Measurements from ENCODE around the gene IFITM1. TPM values are rescaled to one million over a fixed set of nuclear protein-coding genes. Genes with fewer than 3 reads are reported as not detected.
"Not testable (repeated sequence)": the region's sequence is repeated elsewhere in the genome, so short reads cannot be mapped to it uniquely, and the experiment has no call there.

The IFITM1 gene
- 1,000 to 10,000 TPM; 2,792 to 4,533 (median 3,562) TPM for polyA plus RNA-seq

GRCh38 chr11:313787-314553, at the start of gene IFITM1:
TSS of gene IFITM1 (plus strand) at chr11:314040. CDS start at chr11:314171, 131 bp downstream.
- peaks cover 4 to 34% (median 28%) of the 10 kb centered on the region in 3 donors for H3K36me3 Mint-ChIP-seq
- peak within 1 kb of the TSS; percentile 94 to 99 (median 98) for H3K27ac Mint-ChIP-seq
- H3K9me3 Mint-ChIP-seq: no peaks in the 10 kb centered on the region
- H3K27me3 Mint-ChIP-seq (ENCODE audit: low read depth in 3 of 3): peaks cover 18 to 42% (median 24%) of the 10 kb centered on the region in 3 donors
- H3K4me1 Mint-ChIP-seq: peaks cover 54% of the 10 kb centered on the region in 2 donors
- H3K4me3 Mint-ChIP-seq: peak within 1 kb of the TSS; percentile 93 to 98 (median 94)
- peak; percentile 77 to 82 (median 81) for DNase-seq

DNA sequence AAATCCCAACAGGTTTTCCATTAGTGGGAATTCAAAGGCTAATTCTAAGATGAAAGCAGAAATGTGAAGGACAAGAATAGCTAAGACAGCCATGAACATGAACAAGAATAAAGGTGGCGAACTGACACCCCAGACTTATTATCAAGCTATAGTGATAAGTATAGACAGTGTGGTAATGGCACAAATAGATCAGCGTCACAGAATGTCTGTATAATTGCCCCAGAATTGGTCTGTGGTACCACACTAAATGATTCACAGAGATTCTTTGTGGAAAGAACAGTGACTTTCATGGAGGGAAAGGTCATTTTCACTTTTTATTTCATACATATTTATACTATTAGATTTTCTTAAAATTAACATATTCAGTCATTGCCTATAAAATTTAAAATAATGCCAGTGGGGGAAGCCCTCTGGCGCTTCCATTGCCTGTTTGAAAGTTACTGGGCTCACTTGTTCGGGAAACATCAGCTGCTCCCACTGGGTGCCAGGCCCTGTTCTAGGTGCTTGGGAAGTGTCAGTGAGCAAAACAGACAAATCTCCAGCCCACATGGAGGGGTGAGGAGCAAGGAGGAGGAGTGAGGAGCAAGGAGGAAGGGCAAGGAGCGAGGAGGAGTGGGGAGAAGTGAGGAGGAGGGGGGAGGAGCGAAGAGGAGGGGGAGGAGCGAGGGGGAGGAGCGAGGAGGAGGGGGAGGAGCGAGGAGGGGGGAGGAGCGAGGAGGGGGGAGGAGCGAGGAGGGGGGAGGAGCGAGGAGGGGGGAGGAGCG, 47.0 kb upstream of the IFITM1 start:
- no peaks in the 10 kb centered on the region for H3K9me3 Mint-ChIP-seq
- peaks cover 26 to 32% (median 28%) of the 10 kb centered on the region in 3 donors for H3K27me3 Mint-ChIP-seq (ENCODE audit: low read depth in 3 of 3)
- H3K4me3 Mint-ChIP-seq: peak overlapping the region; percentile 71 to 80 (median 73)
- peak; percentile 48 to 60 (median 57) for DNase-seq
- peak overlapping the region; percentile 83 to 97 (median 94) for H3K27ac Mint-ChIP-seq
- H3K4me1 Mint-ChIP-seq: peaks cover 34 to 37% of the 10 kb centered on the region in 2 donors
- no peaks in the 10 kb centered on the region for H3K36me3 Mint-ChIP-seq

DNA sequence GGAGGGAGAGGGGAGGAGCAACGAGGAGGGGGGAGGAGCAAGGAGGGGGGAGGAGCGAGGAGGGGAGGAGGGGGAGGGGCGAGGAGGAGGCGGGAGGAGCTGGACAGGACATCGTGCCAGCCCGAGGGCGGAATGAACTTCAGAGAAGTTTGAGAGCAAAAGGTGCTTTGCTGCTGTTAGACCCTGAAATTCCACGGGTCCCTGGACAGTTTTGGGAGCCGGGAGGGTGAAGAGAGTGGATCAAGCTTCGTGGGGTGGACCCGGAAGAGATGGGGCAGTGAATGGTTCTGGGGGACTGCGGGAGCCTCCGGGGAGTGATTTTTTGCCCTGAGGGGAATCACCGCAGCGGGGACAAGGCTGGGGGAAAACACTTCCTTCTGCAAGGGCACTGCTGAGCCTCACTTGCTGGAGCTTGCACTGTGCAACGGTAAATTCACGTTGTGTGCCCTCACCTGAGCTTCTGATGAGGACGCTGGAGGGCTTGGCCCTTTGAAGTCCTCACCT, 46.3 kb upstream of the IFITM1 start:
- Mint-ChIP-seq H3K36me3 (no peaks in the 10 kb centered on the region), H3K4me3 (peak overlapping the region; percentile 79 to 94 (median 84)), H3K27ac (peak overlapping the region; percentile 95 to 100 (median 96)), H3K27me3 (ENCODE audit: low read depth in 3 of 3) (peaks cover 26 to 32% (median 28%) of the 10 kb centered on the region in 3 donors), H3K9me3 (no peaks in the 10 kb centered on the region), H3K4me1 (peaks cover 34 to 39% of the 10 kb centered on the region in 2 donors)
- peak; percentile 66 to 73 (median 73) for DNase-seq

DNA sequence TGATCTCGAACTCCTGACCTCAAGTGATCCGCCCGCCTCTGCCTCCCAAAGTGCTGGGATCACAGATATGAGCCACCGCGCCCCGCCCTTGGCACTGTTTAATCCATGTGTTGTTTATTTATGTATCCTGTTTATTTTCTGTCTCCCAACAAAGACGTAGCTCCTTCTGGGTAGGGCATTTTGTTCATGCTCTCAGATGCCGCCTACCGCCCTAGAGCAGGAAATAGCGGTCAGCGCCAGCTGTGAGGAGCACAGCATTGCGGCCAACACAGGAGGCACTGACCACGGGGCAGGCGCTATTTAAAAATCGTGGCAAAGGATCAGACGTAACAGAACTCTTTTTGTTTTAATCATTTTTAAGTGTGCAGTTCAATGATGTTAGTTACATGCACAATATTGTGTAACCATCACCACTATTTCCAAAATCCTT, 45.1 kb upstream of the IFITM1 start:
- H3K4me3 Mint-ChIP-seq: peak overlapping the region; percentile 79 to 94 (median 84)
- H3K27ac Mint-ChIP-seq: peak overlapping the region; percentile 95 to 100 (median 96)
- DNase-seq: peak; percentile 88 to 91 (median 91)
- H3K27me3 Mint-ChIP-seq (ENCODE audit: low read depth in 3 of 3): peaks cover 26 to 34% (median 28%) of the 10 kb centered on the region in 3 donors
- not testable (repeated sequence) for H3K36me3 Mint-ChIP-seq, H3K9me3 Mint-ChIP-seq
- H3K4me1 Mint-ChIP-seq: peaks cover 34 to 39% of the 10 kb centered on the region in 2 donors

DNA sequence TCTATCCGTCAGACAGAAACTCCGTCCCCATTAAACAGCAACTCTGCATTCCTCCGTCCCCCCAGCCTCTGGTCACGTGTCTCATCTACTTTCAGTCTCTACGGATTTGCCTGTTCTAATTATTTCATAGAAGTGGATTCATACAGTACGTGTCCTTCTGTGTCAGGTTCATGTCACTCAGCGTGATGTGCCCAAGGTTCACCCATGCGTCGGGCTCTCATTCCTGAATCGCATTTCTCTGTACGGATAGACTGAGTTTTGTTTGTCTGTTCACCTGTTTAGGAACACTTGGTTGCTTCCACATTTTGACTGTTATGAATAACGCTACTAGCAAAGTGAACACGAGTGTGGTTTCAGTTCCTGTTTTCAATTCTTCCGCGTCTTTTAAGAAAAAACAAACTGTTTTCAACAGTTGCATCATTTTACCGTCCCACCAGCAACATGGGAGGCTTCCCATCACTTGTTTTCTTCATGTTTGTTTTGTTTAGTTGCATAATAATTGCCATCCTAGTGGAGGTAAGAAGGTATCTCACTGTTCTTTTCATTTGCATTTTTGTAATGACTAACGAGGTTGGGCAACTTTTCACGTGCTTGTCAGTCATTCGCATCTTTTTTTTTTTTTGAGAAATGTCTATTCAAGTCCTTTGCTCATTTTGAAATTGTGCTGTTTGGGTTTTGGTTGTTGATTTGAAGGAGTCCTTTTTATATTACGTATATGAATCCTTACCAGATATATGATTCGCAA, 44.5 kb upstream of the IFITM1 start:
- peaks cover 34 to 39% of the 10 kb centered on the region in 2 donors for H3K4me1 Mint-ChIP-seq
- H3K9me3 Mint-ChIP-seq: no peaks in the 10 kb centered on the region
- peak; percentile 78 to 85 (median 82) for DNase-seq
- H3K27ac Mint-ChIP-seq: peak overlapping the region; percentile 95 to 100 (median 96)
- H3K4me3 Mint-ChIP-seq: peak overlapping the region; percentile 79 to 94 (median 84)
- peaks cover 26 to 34% (median 28%) of the 10 kb centered on the region in 3 donors for H3K27me3 Mint-ChIP-seq (ENCODE audit: low read depth in 3 of 3)
- no peaks in the 10 kb centered on the region for H3K36me3 Mint-ChIP-seq

DNA sequence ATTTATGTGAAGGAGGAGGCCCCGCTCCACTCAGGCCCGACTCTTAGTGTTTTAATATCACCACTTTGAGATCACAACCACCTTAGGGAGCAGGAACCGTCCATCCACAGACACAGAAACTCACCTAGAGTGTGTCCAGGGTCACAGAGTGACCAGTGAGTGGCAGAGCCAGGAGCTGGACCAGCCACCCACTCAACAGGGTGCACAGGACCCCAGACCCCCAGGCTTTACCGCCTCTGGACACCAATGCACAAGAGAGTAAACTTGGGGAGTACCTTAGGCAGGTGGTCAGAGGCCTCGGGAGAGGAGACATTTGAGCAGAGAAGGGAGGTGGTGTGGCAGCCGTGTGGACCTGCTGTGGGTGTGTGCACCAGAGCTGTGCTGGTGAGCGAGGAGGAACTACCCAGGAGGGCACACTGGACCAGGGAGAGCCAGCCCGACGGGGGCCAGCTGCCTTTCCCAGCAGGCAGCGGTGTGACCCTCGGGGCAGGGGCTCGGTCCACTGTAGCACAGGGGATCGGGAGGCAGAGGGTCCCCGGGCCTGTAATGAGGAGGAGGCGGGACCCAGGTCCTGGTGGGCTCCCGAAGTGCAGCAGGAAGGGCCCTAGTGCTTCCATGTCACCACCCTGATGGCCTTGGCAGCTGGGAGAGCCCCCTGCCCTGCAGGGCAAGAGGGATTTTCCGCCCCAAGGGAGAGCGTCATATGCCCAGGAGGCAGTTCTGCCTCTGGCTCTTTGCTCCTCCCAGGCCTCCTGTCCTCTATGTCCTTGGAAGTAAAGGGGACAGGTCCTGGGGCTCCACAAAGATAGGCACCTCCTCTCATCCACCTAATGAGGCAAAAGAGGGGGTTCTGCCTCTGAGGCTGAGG, 43.2 kb upstream of the IFITM1 start:
- Mint-ChIP-seq H3K4me1 (peaks cover 34 to 39% of the 10 kb centered on the region in 2 donors), H3K36me3 (no peaks in the 10 kb centered on the region), H3K27ac (peak overlapping the region; percentile 85 to 100 (median 96)), H3K27me3 (ENCODE audit: low read depth in 3 of 3) (peaks cover 26 to 34% (median 28%) of the 10 kb centered on the region in 3 donors), H3K4me3 (no peak overlapping the region), H3K9me3 (no peaks in the 10 kb centered on the region)
- DNase-seq: no peak

GRCh38 chr11:271319-271715, 42.5 kb upstream of the IFITM1 start:
- no peaks in the 10 kb centered on the region for H3K9me3 Mint-ChIP-seq
- H3K36me3 Mint-ChIP-seq: no peaks in the 10 kb centered on the region
- peaks cover 34 to 39% of the 10 kb centered on the region in 2 donors for H3K4me1 Mint-ChIP-seq
- H3K4me3 Mint-ChIP-seq: no peak overlapping the region
- H3K27ac Mint-ChIP-seq: peak overlapping the region in 2 of 6 donors; percentile 47 to 69
- DNase-seq: no peak
- H3K27me3 Mint-ChIP-seq (ENCODE audit: low read depth in 3 of 3): peaks cover 26 to 34% (median 28%) of the 10 kb centered on the region in 3 donors

GRCh38 chr11:272195-272930, 41.5 kb upstream of the IFITM1 start:
- H3K4me1 Mint-ChIP-seq: peaks cover 37 to 38% of the 10 kb centered on the region in 2 donors
- peaks cover 0 to 4% (median 0%) of the 10 kb centered on the region in 3 donors for H3K36me3 Mint-ChIP-seq
- no peak overlapping the region for H3K4me3 Mint-ChIP-seq
- peaks cover 23 to 28% (median 27%) of the 10 kb centered on the region in 3 donors for H3K27me3 Mint-ChIP-seq (ENCODE audit: low read depth in 3 of 3)
- no peak for DNase-seq
- peak overlapping the region in 3 of 6 donors; percentile 36 to 85 (median 69) for H3K27ac Mint-ChIP-seq
- no peaks in the 10 kb centered on the region for H3K9me3 Mint-ChIP-seq

- Mint-ChIP-seq H3K4me3 (no peak overlapping the region), H3K36me3 (peaks cover 0 to 4% (median 0%) of the 10 kb centered on the region in 3 donors), H3K27me3 (ENCODE audit: low read depth in 3 of 3) (peaks cover 21 to 25% (median 23%) of the 10 kb centered on the region in 3 donors), H3K9me3 (no peaks in the 10 kb centered on the region), H3K4me1 (peaks cover 38% of the 10 kb centered on the region in 2 donors), H3K27ac (peak overlapping the region in 2 of 6 donors; percentile 26 to 69)
- DNase-seq: no peak
Measured at GRCh38 chr11:272931-273198, 41.0 kb upstream of the IFITM1 start.

DNA sequence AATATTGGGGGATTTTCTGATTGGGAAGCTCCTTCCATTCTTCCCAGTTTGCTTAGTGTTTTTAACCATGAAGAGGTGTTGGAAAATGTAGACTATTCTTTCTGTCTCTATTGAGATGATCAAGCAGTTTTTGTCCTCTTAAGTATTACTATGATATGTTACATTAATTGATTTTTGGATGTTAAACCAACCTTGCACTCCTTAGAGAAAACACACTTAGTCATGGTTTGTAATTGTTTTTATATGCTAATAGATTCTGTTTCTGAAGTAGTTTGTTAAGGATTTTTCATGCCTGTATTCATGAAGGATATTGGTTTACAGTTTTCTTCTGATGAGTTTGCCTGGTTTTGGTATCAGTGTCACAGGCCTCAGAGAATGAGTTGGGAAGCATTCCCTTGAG, 37.6 kb upstream of the IFITM1 start:
- H3K27ac Mint-ChIP-seq: peak overlapping the region in 1 of 6 donors; percentile 54
- H3K4me1 Mint-ChIP-seq: peaks cover 27 to 31% of the 10 kb centered on the region in 2 donors
- DNase-seq: no peak
- no peaks in the 10 kb centered on the region for H3K9me3 Mint-ChIP-seq
- no peak overlapping the region for H3K4me3 Mint-ChIP-seq
- H3K27me3 Mint-ChIP-seq (ENCODE audit: low read depth in 3 of 3): peaks cover 5 to 16% (median 7%) of the 10 kb centered on the region in 3 donors
- peaks cover 0 to 4% (median 0%) of the 10 kb centered on the region in 3 donors for H3K36me3 Mint-ChIP-seq

DNA sequence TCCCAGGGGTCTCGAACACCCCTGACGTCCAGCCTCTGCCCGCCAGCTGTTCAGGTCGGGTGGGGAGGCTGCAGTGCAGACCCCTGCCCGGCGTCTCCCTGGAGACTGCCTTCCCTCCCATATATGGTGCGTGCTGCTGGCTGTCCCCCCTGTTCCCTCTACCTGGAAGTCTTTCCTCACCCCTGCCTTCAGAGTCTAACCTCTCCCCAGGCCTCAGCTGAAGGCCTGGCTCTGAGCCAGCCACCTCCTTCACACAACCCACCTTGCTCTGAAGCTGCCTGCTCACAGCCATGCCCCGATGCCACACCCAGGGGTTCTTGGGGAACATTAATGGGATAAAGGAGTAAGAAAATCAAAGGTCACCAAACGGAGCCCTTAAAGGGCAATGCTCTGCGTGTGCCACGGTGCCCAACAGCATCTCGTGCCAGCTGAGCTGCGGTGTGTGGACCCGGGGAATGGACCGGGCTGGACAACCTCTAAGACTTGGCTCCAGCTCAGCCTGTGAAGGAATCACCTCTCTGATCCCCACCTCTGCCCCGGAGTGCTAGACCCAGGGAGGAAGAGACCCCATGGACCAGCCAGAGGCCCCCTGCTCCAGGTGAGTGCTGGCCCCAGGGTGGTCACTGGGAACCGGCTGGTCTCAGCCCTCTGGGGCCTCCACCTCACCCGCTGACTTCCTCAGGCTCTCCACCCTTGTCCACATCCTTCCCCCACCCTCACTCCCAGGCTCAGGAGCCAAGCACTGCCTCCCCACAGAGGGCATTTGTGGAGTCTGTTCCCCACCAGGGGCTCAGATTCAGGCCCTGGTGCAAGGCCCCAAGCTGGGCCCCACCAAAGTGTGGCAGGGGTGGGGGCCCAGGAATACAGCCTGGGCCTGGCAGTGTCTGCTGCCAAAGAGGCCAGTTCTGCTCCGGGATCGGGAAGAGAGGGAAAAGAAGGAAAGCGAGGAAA, 35.6 kb upstream of the IFITM1 start, which contains the start of gene NLRP6:
Gene NLRP6 (plus strand): TSS at position 407 of the 951 bp plus-strand sequence. CDS start 163 bp downstream, at position 570.
- Mint-ChIP-seq H3K27me3 (ENCODE audit: low read depth in 3 of 3) (peaks cover 7 to 20% (median 8%) of the 10 kb centered on the region in 3 donors), H3K27ac (peak within 1 kb of the TSS; percentile 34 to 91 (median 79)), H3K4me3 (peak within 1 kb of the TSS; percentile 38 to 75 (median 70)), H3K4me1 (peaks cover 43 to 51% of the 10 kb centered on the region in 2 donors), H3K9me3 (no peaks in the 10 kb centered on the region), H3K36me3 (peaks cover 4 to 9% (median 4%) of the 10 kb centered on the region in 3 donors)
- no peak for DNase-seq

Data from immature natural killer cell (primary cell).